A673 (cell line): ENCODE results near the gene KRT36. TPM values are rescaled to one million over a fixed set of nuclear protein-coding genes. Genes with fewer than 3 reads are reported as not detected.

Source experiments
- BruUV-seq: library from RNA; stranded (reverse); fragments of 400-500 nt; replicated peaks from 2 replicates; lab custom pipeline; 2021; lab: Mats Ljungman, UMichigan
- CTCF ChIA-PET: fragments of 300-600 bp; sonication (Branson Sonifier 250); formaldehyde crosslinking; loops from one replicate; lab custom pipeline; 2022; ENCODE audit warnings: antibody characterized with exemption; lab: Charles Lee
- POLR2A ChIA-PET: fragments of 300-600 bp; sonication (Branson Sonifier 250); formaldehyde crosslinking; loops from one replicate; lab custom pipeline; 2022; ENCODE audit warnings: antibody characterized with exemption; ENCODE audit not compliant: low non-redundant PET; lab: Charles Lee
- DNase-seq: peaks from one replicate; pipeline ENCODE4 v3.0.0-alpha.2; 2015; ENCODE audit warnings: low spot score
- H3K27ac ChIP-seq: fragments of 200-600 bp; sonication (generic); 2 replicates; pipeline ENCODE4 v1.5.1; 2016; ENCODE audit warnings: mixed run types, low read depth, mild to moderate bottlenecking, mixed read lengths, antibody characterized with exemption, low read length; ENCODE audit not compliant: poor library complexity, severe bottlenecking
- H3K27me3 ChIP-seq: fragments of 200-600 bp; sonication (generic); replicated peaks from 2 replicates; pipeline ENCODE4 v1.6.1; 2017; ENCODE audit warnings: mixed run types, low read depth, mild to moderate bottlenecking, mixed read lengths, antibody characterized with exemption, low read length; ENCODE audit not compliant: insufficient read depth, poor library complexity
- H3K36me3 ChIP-seq: fragments of 200-600 bp; sonication (generic); 2 replicates; pipeline ENCODE4 v1.6.1; 2016; ENCODE audit warnings: mixed run types, mild to moderate bottlenecking, mixed read lengths, antibody characterized with exemption, low read length; ENCODE audit not compliant: insufficient read depth, poor library complexity, severe bottlenecking
- H3K4me1 ChIP-seq: fragments of 200-600 bp; sonication (generic); 2 replicates; pipeline ENCODE4 v1.6.1; 2017; ENCODE audit warnings: mixed run types, mild to moderate bottlenecking, mixed read lengths, antibody characterized with exemption, low read length; ENCODE audit not compliant: insufficient read depth, poor library complexity, severe bottlenecking
- H3K4me3 ChIP-seq: fragments of 200-600 bp; sonication (generic); 2 replicates; pipeline ENCODE4 v1.5.1; 2016; ENCODE audit warnings: low read depth, mixed run types, mild to moderate bottlenecking, mixed read lengths, low read length; ENCODE audit not compliant: poor library complexity, severe bottlenecking
- H3K9me3 ChIP-seq: fragments of 200-600 bp; sonication (generic); 2 replicates; pipeline ENCODE4 v1.6.1; 2016; ENCODE audit warnings: mixed run types, low read depth, mild to moderate bottlenecking, mixed read lengths, antibody characterized with exemption, low read length; ENCODE audit not compliant: poor library complexity, severe bottlenecking
- EZH2 ChIP-seq: fragments of 200-600 bp; sonication (generic); IDR thresholded peaks from 2 replicates; pipeline ENCODE4 v1.6.1; 2017; ENCODE audit warnings: borderline replicate concordance, low read depth, mild to moderate bottlenecking, mixed read lengths, antibody characterized with exemption, low read length; ENCODE audit not compliant: poor library complexity, severe bottlenecking
- intact Hi-C: fragments of 100-400 bp; cut with micrococcal nuclease; formaldehyde crosslinking; loops from one replicate; pipeline ENCODE4 v1.10.0; 2022; ENCODE audit not compliant: unreplicated experiment
- microRNA-seq: library from miRNA; unstranded; fragments of <30 nt; microRNA quantifications from one replicate; pipeline ENCODE4 v1.2.0, GENCODE V29; 2021
- total RNA-seq: library from RNA; stranded (reverse); gene quantifications from 2 replicates; pipeline ENCODE4 v1.2.3, GENCODE V29; 2021
- TF ChIP-seq, protein P1 (sequence below): fragments of 300-800, 200-600 bp; sonication (generic); conservative IDR thresholded peaks from 2 replicates; pipeline ENCODE4 v1.5.1; 2017; ENCODE audit warnings: low read depth, mild to moderate bottlenecking, antibody characterized with exemption, low read length, moderate library complexity, mixed read lengths

KRT36 gene
- total RNA-seq, 1 experiment from 2014 or later = not detected

DNA sequence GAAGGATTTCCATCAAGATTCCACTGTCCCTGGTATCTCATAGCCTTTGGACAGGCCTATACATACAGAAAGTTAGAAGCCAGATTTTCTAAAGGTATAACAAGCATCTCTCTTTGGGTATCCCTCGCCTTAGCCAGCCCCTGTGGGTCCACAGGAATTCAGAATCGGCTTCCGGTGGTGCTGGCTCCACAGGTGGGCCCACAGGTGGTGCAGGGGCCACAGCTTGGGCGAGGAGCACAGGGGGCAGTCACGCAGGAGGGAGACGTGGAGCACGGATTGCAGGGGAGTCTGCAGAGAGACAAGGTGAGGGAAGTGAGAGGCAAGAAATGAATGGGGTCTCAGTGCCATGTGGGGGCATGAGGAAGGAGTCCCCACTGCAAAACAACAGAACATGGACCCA lies 52.5 kb downstream of the KRT36 start:
- BruUV-seq = no TSS peak
- no peaks in the 10 kb centered on the region for H3K27me3 ChIP-seq
- POLR2A ChIA-PET = no interaction called here
- H3K27ac ChIP-seq = no peak overlapping the region
- intact Hi-C loops = no loop called here
- no peaks in the 10 kb centered on the region for H3K4me1 ChIP-seq
- DNase-seq = no peak
- H3K9me3 ChIP-seq = no peaks in the 10 kb centered on the region
- CTCF ChIA-PET = no interaction called here
- no peak overlapping the region for H3K4me3 ChIP-seq
- TF ChIP-seq, protein P1, sequence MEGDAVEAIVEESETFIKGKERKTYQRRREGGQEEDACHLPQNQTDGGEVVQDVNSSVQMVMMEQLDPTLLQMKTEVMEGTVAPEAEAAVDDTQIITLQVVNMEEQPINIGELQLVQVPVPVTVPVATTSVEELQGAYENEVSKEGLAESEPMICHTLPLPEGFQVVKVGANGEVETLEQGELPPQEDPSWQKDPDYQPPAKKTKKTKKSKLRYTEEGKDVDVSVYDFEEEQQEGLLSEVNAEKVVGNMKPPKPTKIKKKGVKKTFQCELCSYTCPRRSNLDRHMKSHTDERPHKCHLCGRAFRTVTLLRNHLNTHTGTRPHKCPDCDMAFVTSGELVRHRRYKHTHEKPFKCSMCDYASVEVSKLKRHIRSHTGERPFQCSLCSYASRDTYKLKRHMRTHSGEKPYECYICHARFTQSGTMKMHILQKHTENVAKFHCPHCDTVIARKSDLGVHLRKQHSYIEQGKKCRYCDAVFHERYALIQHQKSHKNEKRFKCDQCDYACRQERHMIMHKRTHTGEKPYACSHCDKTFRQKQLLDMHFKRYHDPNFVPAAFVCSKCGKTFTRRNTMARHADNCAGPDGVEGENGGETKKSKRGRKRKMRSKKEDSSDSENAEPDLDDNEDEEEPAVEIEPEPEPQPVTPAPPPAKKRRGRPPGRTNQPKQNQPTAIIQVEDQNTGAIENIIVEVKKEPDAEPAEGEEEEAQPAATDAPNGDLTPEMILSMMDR = no peak
- TF ChIP-seq EZH2 = no peak
- no peaks in the 10 kb centered on the region for H3K36me3 ChIP-seq

Small RNA genes within 50 kb of the gene (microRNA-seq; reads per million reads assigned to microRNA genes)
- gene MIR6510 = not detected

Other genes with a start within 250 kb of the KRT36 start
- not detected in 2 replicates for gene KRTAP9-4, start 240.2 kb downstream of the KRT36 start, total RNA-seq
- not detected in 2 replicates for gene KRTAP9-9, start 234.5 kb downstream of the KRT36 start, total RNA-seq
- gene KRTAP9-6, start 224.5 kb downstream of the KRT36 start, total RNA-seq = not detected in 2 replicates
- not detected in 2 replicates for gene KRTAP9-7, start 214.2 kb downstream of the KRT36 start, total RNA-seq
- not detected in 2 replicates for gene KRTAP29-1, start 187.1 kb downstream of the KRT36 start, total RNA-seq
- gene KRTAP16-1, start 180.6 kb downstream of the KRT36 start, total RNA-seq = not detected in 2 replicates
- gene KRTAP17-1, start 174.2 kb downstream of the KRT36 start, total RNA-seq = not detected in 2 replicates
- gene KRT33A, start 139.1 kb downstream of the KRT36 start, total RNA-seq = not detected in 2 replicates
- not detected in 2 replicates for gene KRT33B, start 120.1 kb downstream of the KRT36 start, total RNA-seq
- gene KRT34, start 107.6 kb downstream of the KRT36 start, total RNA-seq = not detected in 2 replicates
- gene KRT31, start 92.3 kb downstream of the KRT36 start, total RNA-seq = not detected in 2 replicates
- not detected in 2 replicates for gene KRT37, start 65.3 kb downstream of the KRT36 start, total RNA-seq
- not detected in 2 replicates for gene KRT38, start 48.9 kb downstream of the KRT36 start, total RNA-seq
- gene KRT32, start 22.5 kb downstream of the KRT36 start, total RNA-seq = not detected in 2 replicates
- not detected in 2 replicates for gene KRT35, start 8.8 kb downstream of the KRT36 start, total RNA-seq
- not detected in 2 replicates for gene KRT13, start 15.7 kb upstream of the KRT36 start, total RNA-seq
- not detected in 2 replicates for gene KRT15, start 29.0 kb upstream of the KRT36 start, total RNA-seq
- gene KRT19, start 38.4 kb upstream of the KRT36 start, total RNA-seq = 0.34 and 0.74 TPM in 2 replicates
- gene KRT9, start 82.1 kb upstream of the KRT36 start, total RNA-seq = not detected in 2 replicates
- gene KRT14, start 97.0 kb upstream of the KRT36 start, total RNA-seq = not detected in 2 replicates
- not detected in 2 replicates for gene KRT16, start 122.9 kb upstream of the KRT36 start, total RNA-seq
- 54.1 and 82.2 TPM in 2 replicates for gene KRT17, start 134.7 kb upstream of the KRT36 start, total RNA-seq
- 504 and 524 TPM in 2 replicates for gene EIF1, start 199.0 kb upstream of the KRT36 start, total RNA-seq
- not detected in 2 replicates for gene GAST, start 222.4 kb upstream of the KRT36 start, total RNA-seq
- gene HAP1, start 244.7 kb upstream of the KRT36 start, total RNA-seq = 1.4 and 1.5 TPM in 2 replicates